ENCODE results near the gene STOML2.
"Not testable (repeated sequence)": the region's sequence is repeated elsewhere in the genome, so short reads cannot be mapped to it uniquely, and the experiment has no call there.

Gene STOML2

GRCh38 chr9:35102769-35103659 is at the start of gene STOML2:
Gene STOML2 (minus strand): TSS chr9:35103131. CDS start chr9:35103094, 37 bp downstream.
- peak; percentile 95 to 96 (median 95) for DNase-seq

GRCh38 chr9:35147941-35148563 is 45.1 kb upstream of the STOML2 start:
- not testable (repeated sequence) for DNase-seq

GRCh38 chr9:35142037-35142436 is 39.1 kb upstream of the STOML2 start:
- no peak for DNase-seq

GRCh38 chr9:35140093-35140492 is 37.2 kb upstream of the STOML2 start:
- DNase-seq = no peak

GRCh38 chr9:35136866-35137265 is 33.9 kb upstream of the STOML2 start:
- DNase-seq = no peak

- no peak for DNase-seq
Measured at GRCh38 chr9:35135988-35136387, 33.1 kb upstream of the STOML2 start.

GRCh38 chr9:35134920-35135319 is 32.0 kb upstream of the STOML2 start:
- DNase-seq = no peak

- DNase-seq = peak; percentile 95 to 97 (median 95)
Measured at GRCh38 chr9:35116898-35117551, 14.1 kb upstream of the STOML2 start.

- DNase-seq = no peak
Measured at GRCh38 chr9:35116539-35116897, 13.6 kb upstream of the STOML2 start.

GRCh38 chr9:35115680-35116538 is 13.0 kb upstream of the STOML2 start, which contains the start of gene ATOSB:
Gene ATOSB (minus strand): TSS chr9:35115862. CDS start chr9:35108274, 7,588 bp downstream.
- peak; percentile 97 to 98 (median 98) for DNase-seq

- DNase-seq = peak; percentile 73 to 83 (median 79)
Measured at GRCh38 chr9:35114840-35115628, 12.1 kb upstream of the STOML2 start.

- peak; percentile 90 to 93 (median 92) for DNase-seq
Measured at GRCh38 chr9:35114113-35114839, 11.3 kb upstream of the STOML2 start.

- peak; percentile 88 to 91 (median 90) for DNase-seq
Measured at GRCh38 chr9:35112257-35113020, 9.5 kb upstream of the STOML2 start.

- peak; percentile 99 for DNase-seq
Measured at GRCh38 chr9:35111001-35111933, 8.3 kb upstream of the STOML2 start.

GRCh38 chr9:35110327-35110761 is 7.4 kb upstream of the STOML2 start:
- peak; percentile 20 to 40 (median 31) for DNase-seq

- no peak for DNase-seq
Measured at GRCh38 chr9:35108946-35109575, 6.1 kb upstream of the STOML2 start.

- no peak for DNase-seq
Measured at GRCh38 chr9:35108461-35108860, 5.5 kb upstream of the STOML2 start.
